Right lobe of liver (tissue), 4 donors: ENCODE results near the gene RICTOR.

Experiments
- POLR2A ChIP-seq: fragments of 450-650 bp; IDR thresholded peaks from one replicate; pipeline ENCODE4 v1.6.1; 2017; ENCODE audit warnings: antibody characterized with exemption, mild to moderate bottlenecking
- TF ChIP-seq, protein P1 (sequence below), 4 donors: fragments of 200-600 bp in 3 of 4; fragments of 450-650 bp in 1 of 4; IDR thresholded peaks; one replicate each; pipeline versions ENCODE4 v1.5.1 to v1.8.0; 2016 to 2022; ENCODE audit warnings: antibody characterized with exemption in 4 of 4, mild to moderate bottlenecking in 2 of 4
- donor health status: DM: no; HTN: no; CAD: no.
- donor health status: DM: no; HTN: no; CAD: no.
- donor health status: DM: no; HTN: yes; CAD: no.

DNA sequence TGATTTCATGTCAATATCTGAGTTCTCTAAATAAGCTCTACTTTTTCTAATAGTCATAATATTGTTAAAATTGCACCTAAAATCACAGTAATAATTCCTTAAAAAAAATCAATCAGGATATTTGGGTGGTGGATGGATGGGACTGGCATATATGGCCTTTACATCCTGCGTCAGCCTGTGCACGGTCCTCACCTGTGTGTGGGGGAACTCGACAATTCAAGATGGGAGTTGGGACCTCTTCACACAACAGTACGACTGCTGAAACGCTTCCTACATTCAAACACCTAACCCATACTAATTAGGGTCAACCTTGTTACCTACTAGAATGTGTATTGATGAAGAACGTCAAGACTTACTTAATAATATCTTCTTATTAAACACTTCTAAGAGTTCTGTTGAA lies 137.9 kb downstream of the RICTOR start:
- TF ChIP-seq, protein P1, sequence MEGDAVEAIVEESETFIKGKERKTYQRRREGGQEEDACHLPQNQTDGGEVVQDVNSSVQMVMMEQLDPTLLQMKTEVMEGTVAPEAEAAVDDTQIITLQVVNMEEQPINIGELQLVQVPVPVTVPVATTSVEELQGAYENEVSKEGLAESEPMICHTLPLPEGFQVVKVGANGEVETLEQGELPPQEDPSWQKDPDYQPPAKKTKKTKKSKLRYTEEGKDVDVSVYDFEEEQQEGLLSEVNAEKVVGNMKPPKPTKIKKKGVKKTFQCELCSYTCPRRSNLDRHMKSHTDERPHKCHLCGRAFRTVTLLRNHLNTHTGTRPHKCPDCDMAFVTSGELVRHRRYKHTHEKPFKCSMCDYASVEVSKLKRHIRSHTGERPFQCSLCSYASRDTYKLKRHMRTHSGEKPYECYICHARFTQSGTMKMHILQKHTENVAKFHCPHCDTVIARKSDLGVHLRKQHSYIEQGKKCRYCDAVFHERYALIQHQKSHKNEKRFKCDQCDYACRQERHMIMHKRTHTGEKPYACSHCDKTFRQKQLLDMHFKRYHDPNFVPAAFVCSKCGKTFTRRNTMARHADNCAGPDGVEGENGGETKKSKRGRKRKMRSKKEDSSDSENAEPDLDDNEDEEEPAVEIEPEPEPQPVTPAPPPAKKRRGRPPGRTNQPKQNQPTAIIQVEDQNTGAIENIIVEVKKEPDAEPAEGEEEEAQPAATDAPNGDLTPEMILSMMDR (IDR thresholded peaks at IDR 0.05) = no peak
- TF ChIP-seq POLR2A = no peak
